Measurements from ENCODE around the gene PTMA.

The PTMA gene

GRCh38 chr2:231704017-231704416, 4.3 kb upstream of the PTMA start:
- Histone ChIP-seq H3K79me2 (ENCODE audit: low read length) (peaks cover 18% of the 10 kb centered on the region), H3K27ac (ENCODE audit: low read length) (no peak overlapping the region), H3K36me3 (replicated peaks; ENCODE audit: insufficient read depth, low read length) (no peaks in the 10 kb centered on the region), H3F3A (ENCODE audit: insufficient read depth, low read length) (peaks cover 13% of the 10 kb centered on the region; the same call in 1 of the 2 replicates), H3K9me2 (replicated peaks; ENCODE audit: insufficient read depth, low read length) (no peaks in the 10 kb centered on the region), H4K20me1 (ENCODE audit: insufficient read depth, low read length) (0 out of 2 replicates have a peak, but pooled peaks cover under 1% of the 10 kb centered on the region), H3K9ac (ENCODE audit: low read length) (no peak overlapping the region), H3K9me3 (replicated peaks; ENCODE audit: insufficient read depth, low read length) (no peaks in the 10 kb centered on the region), H3K4me1 (ENCODE audit: low read length) (no peaks in the 10 kb centered on the region; the same call in 1 of the 2 replicates), H3K4me3 (ENCODE audit: low read length) (no peak overlapping the region), H2AFZ (ENCODE audit: low read length) (no peak overlapping the region), H3K4me2 (ENCODE audit: low read depth, low read length) (no peak overlapping the region), H3K27me3 (replicated peaks; ENCODE audit: insufficient read depth, low read length) (no peaks in the 10 kb centered on the region)
- no peak for DNase-seq
- no peak for TF ChIP-seq CTCF (IDR thresholded peaks at IDR 0.05; ENCODE audit: low read length)
- TF ChIP-seq EZH2 (optimal IDR thresholded peaks at IDR 0.05; ENCODE audit: low read depth, low read length) = no peak
- no peak for TF ChIP-seq EZH2phosphoT487 (IDR thresholded peaks at IDR 0.05; ENCODE audit: low read length)

- peak; percentile 98 for DNase-seq
- Histone ChIP-seq H3K27me3 (replicated peaks; ENCODE audit: insufficient read depth, low read length) (no peaks in the 10 kb centered on the region), H3K9me2 (replicated peaks; ENCODE audit: insufficient read depth, low read length) (no peaks in the 10 kb centered on the region), H3K27ac (ENCODE audit: low read length) (peak overlapping the region; percentile 100), H3K79me2 (ENCODE audit: low read length) (peaks cover 46% of the 10 kb centered on the region), H3F3A (ENCODE audit: insufficient read depth, low read length) (peaks cover 39% of the 10 kb centered on the region), H3K9me3 (replicated peaks; ENCODE audit: insufficient read depth, low read length) (no peaks in the 10 kb centered on the region), H3K36me3 (replicated peaks; ENCODE audit: insufficient read depth, low read length) (peaks cover 2% of the 10 kb centered on the region; the same call in 1 of the 2 replicates), H4K20me1 (ENCODE audit: insufficient read depth, low read length) (peaks cover 26% of the 10 kb centered on the region), H3K9ac (ENCODE audit: low read length) (peak overlapping the region; percentile 100), H3K4me2 (ENCODE audit: low read depth, low read length) (peak overlapping the region; percentile 98), H2AFZ (ENCODE audit: low read length) (peak overlapping the region; percentile 84), H3K4me3 (ENCODE audit: low read length) (peak overlapping the region; percentile 95), H3K4me1 (ENCODE audit: low read length) (peaks cover 8% of the 10 kb centered on the region)
- TF ChIP-seq EZH2phosphoT487 (IDR thresholded peaks at IDR 0.05; ENCODE audit: low read length) (no peak), CTCF (IDR thresholded peaks at IDR 0.05; ENCODE audit: low read length) (peak; percentile 83)
These were observed 1.3 kb upstream of the PTMA start for GRCh38 chr2:231706731-231707624.

- Histone ChIP-seq H3K79me2 (ENCODE audit: low read length) (peaks cover 52% of the 10 kb centered on the region), H4K20me1 (ENCODE audit: insufficient read depth, low read length) (peaks cover 32% of the 10 kb centered on the region), H3K27me3 (replicated peaks; ENCODE audit: insufficient read depth, low read length) (no peaks in the 10 kb centered on the region), H3K4me2 (ENCODE audit: low read depth, low read length) (peak overlapping the region; percentile 94), H3K9me3 (replicated peaks; ENCODE audit: insufficient read depth, low read length) (no peaks in the 10 kb centered on the region), H2AFZ (ENCODE audit: low read length) (peak overlapping the region; percentile 84), H3K27ac (ENCODE audit: low read length) (peak overlapping the region; percentile 100), H3K4me3 (ENCODE audit: low read length) (peak overlapping the region; percentile 95), H3K9me2 (replicated peaks; ENCODE audit: insufficient read depth, low read length) (no peaks in the 10 kb centered on the region), H3K9ac (ENCODE audit: low read length) (peak overlapping the region; percentile 100), H3F3A (ENCODE audit: insufficient read depth, low read length) (peaks cover 45% of the 10 kb centered on the region), H3K4me1 (ENCODE audit: low read length) (peaks cover 14% of the 10 kb centered on the region), H3K36me3 (replicated peaks; ENCODE audit: insufficient read depth, low read length) (peaks cover 2% of the 10 kb centered on the region; the same call in 1 of the 2 replicates)
- DNase-seq = peak; percentile 62
- no peak for TF ChIP-seq CTCF (IDR thresholded peaks at IDR 0.05; ENCODE audit: low read length)
- no peak for TF ChIP-seq EZH2phosphoT487 (IDR thresholded peaks at IDR 0.05; ENCODE audit: low read length)
- TF ChIP-seq EZH2 (optimal IDR thresholded peaks at IDR 0.05; ENCODE audit: low read depth, low read length) = no peak
These were observed 749 bp upstream of the PTMA start for GRCh38 chr2:231707625-231707926.

All from MM.1S (cell line).